HepG2 (cell line): Measurements from ENCODE around the gene RMDN2.

Experiments used
- ARNT ChIP-seq: fragments of 450-650 bp; IDR thresholded peaks from 2 replicates; pipeline ENCODE4 v1.6.1; 2017
- ATF2 ChIP-seq: sonication (generic); formaldehyde crosslinking; IDR thresholded peaks from 2 replicates; pipeline ENCODE4 v1.4.0; 2020; ENCODE audit warnings: missing genetic modification reagents
- CEBPB ChIP-seq: IDR thresholded peaks from 2 replicates; pipeline ENCODE4 v1.6.1; 2011; ENCODE audit warnings: low read depth, low read length, improper control_type of control experiment, borderline replicate concordance
- CTCF ChIP-seq: sonication (generic); formaldehyde crosslinking; IDR thresholded peaks from 2 replicates; pipeline ENCODE4 v1.5.0; 2020; ENCODE audit warnings: mild to moderate bottlenecking, missing genetic modification reagents, moderate library complexity
- DPF2 ChIP-seq: sonication (generic); formaldehyde crosslinking; IDR thresholded peaks from 2 replicates; pipeline ENCODE4 v1.4.0; 2020; ENCODE audit warnings: mild to moderate bottlenecking, low read depth, missing genetic modification reagents, borderline replicate concordance
- RAD21 ChIP-seq: fragments of 450-650 bp; formaldehyde crosslinking; IDR thresholded peaks from 2 replicates; pipeline ENCODE4 v1.5.0; 2020; ENCODE audit warnings: mild to moderate bottlenecking
- RFXAP ChIP-seq: sonication (generic); formaldehyde crosslinking; IDR thresholded peaks from 2 replicates; pipeline ENCODE4 v1.4.0; 2020; ENCODE audit warnings: missing genetic modification reagents, borderline replicate concordance
- SP1 ChIP-seq, 2 experiments: fragments of 450-650 bp in 1 of 2; sonication (generic) in 1 of 2; formaldehyde crosslinking in 1 of 2; IDR thresholded peaks; 2 replicates each; pipeline versions ENCODE4 v1.4.0 to v1.6.1; 2016 to 2020; ENCODE audit warnings: missing genetic modification reagents in 1 of 2
- TBP ChIP-seq: sonication (generic); formaldehyde crosslinking; IDR thresholded peaks from 2 replicates; pipeline ENCODE4 v1.5.0; 2020; ENCODE audit warnings: missing genetic modification reagents
- ZNF121 ChIP-seq: sonication (generic); formaldehyde crosslinking; IDR thresholded peaks from 2 replicates; pipeline ENCODE4 v1.5.0; 2020; ENCODE audit warnings: mild to moderate bottlenecking, missing genetic modification reagents
- ZNF83 ChIP-seq: sonication (generic); formaldehyde crosslinking; IDR thresholded peaks from 2 replicates; pipeline ENCODE4 v1.4.0; 2020; ENCODE audit warnings: missing genetic modification reagents, mild to moderate bottlenecking, borderline replicate concordance
- ZSCAN29 ChIP-seq: sonication (generic); formaldehyde crosslinking; conservative IDR thresholded peaks from 2 replicates; pipeline ENCODE4 v1.4.0; 2020; ENCODE audit warnings: mild to moderate bottlenecking, missing genetic modification reagents

- TF ChIP-seq CEBPB = no peak
- TF ChIP-seq ARNT = no peak
- no peak for TF ChIP-seq DPF2 (CRISPR knock-in tag)
- TF ChIP-seq RFXAP (CRISPR knock-in tag) = no peak
- TF ChIP-seq ZNF121 (CRISPR knock-in tag) = no peak
- no peak for TF ChIP-seq SP1 (IDR thresholded peaks at IDR 0.05)
- no peak for TF ChIP-seq SP1 (CRISPR knock-in tag; IDR thresholded peaks at IDR 0.05)
- no peak for TF ChIP-seq RAD21 (CRISPR knock-in tag)
- no peak for TF ChIP-seq ATF2 (CRISPR knock-in tag)
- TF ChIP-seq CTCF (CRISPR knock-in tag) = no peak
- no peak for TF ChIP-seq ZNF83 (CRISPR knock-in tag)
- no peak for TF ChIP-seq ZSCAN29 (CRISPR knock-in tag)
- no peak for TF ChIP-seq TBP (CRISPR knock-in tag)
These were observed 135.3 kb downstream of the RMDN2 start for GRCh38 chr2:38060236-38061018.
